ENCODE measurements around the gene SPG11. TPM values are rescaled to one million over a fixed set of nuclear protein-coding genes. Genes with fewer than 3 reads are reported as not detected.
"Not testable (repeated sequence)": the region's sequence is repeated elsewhere in the genome, so short reads cannot be mapped to it uniquely, and the experiment has no call there.

Gene SPG11
- total and polyA plus RNA-seq, 2 experiments from 2014 or later: 23.3 to 42.2 TPM

DNA sequence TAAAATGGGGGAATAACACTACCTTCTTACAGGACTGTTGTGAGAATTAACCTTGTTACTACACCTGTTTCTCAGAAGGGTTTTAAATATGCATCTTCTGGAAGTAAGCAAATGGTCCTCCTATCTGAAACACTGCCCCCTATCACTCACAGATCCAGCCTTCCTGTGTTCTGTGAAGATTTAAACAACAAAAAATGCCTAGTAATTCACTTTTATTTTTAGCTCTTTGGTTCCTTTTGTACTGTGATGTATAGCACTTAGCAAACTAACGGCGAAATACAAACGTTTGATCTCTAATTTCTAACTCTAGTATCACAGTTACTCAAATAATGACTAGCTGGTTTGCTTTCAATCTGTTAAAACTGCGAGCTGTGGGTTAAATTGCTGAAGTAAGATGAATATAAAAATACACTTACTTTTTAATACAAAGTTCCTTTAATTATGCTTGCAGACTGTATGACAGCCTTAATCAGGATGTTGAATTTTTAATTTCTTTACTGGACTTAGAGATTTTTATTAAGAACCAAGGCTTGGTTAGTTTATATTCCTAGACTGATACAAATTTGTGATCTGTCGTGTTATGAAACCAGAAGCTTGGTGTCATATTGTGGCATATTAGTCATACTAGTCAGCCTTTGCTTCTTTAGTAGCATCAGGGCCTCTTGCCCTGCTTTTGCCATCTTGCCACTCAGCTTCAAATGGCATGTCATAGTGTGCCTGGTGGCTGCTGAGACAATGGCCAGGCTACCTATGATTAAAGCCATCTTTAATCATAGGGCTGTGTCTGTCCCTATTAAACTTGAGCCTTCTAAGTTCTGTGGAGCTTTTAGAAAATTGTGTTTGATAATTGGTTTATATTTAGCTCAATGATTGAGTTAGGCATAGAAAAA, 117.3 kb downstream of the SPG11 start:
- Histone ChIP-seq H3K4me3 (no peak overlapping the region), H4K20me1 (replicated peaks; ENCODE audit: insufficient read depth) (peaks cover 17% of the 10 kb centered on the region), H3K4me2 (no peak overlapping the region), H3K9me2 (ENCODE audit: insufficient read depth) (no peaks in the 10 kb centered on the region), H3K27ac (ENCODE audit: low read depth) (no peak overlapping the region), H3K27me3 (ENCODE audit: insufficient read depth) (no peaks in the 10 kb centered on the region), H3K36me3 (ENCODE audit: insufficient read depth) (peaks cover 2% of the 10 kb centered on the region; the same call in 1 of the 2 replicates), H3F3A (replicated peaks; ENCODE audit: low read depth) (no peaks in the 10 kb centered on the region), H3K4me1 (ENCODE audit: insufficient read depth) (no peaks in the 10 kb centered on the region), H3K79me2 (replicated peaks; ENCODE audit: insufficient read depth) (peaks cover 99% of the 10 kb centered on the region), H2AFZ (no peak overlapping the region)
- TF ChIP-seq, protein P1, sequence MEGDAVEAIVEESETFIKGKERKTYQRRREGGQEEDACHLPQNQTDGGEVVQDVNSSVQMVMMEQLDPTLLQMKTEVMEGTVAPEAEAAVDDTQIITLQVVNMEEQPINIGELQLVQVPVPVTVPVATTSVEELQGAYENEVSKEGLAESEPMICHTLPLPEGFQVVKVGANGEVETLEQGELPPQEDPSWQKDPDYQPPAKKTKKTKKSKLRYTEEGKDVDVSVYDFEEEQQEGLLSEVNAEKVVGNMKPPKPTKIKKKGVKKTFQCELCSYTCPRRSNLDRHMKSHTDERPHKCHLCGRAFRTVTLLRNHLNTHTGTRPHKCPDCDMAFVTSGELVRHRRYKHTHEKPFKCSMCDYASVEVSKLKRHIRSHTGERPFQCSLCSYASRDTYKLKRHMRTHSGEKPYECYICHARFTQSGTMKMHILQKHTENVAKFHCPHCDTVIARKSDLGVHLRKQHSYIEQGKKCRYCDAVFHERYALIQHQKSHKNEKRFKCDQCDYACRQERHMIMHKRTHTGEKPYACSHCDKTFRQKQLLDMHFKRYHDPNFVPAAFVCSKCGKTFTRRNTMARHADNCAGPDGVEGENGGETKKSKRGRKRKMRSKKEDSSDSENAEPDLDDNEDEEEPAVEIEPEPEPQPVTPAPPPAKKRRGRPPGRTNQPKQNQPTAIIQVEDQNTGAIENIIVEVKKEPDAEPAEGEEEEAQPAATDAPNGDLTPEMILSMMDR (conservative IDR thresholded peaks at IDR 0.05; ENCODE audit: low read depth in 2 of 2): peak; percentile 55 to 65
- no peak for TF ChIP-seq NANOG (IDR thresholded peaks at IDR 0.05; ENCODE audit: borderline replicate concordance)
- TF ChIP-seq, protein P2, sequence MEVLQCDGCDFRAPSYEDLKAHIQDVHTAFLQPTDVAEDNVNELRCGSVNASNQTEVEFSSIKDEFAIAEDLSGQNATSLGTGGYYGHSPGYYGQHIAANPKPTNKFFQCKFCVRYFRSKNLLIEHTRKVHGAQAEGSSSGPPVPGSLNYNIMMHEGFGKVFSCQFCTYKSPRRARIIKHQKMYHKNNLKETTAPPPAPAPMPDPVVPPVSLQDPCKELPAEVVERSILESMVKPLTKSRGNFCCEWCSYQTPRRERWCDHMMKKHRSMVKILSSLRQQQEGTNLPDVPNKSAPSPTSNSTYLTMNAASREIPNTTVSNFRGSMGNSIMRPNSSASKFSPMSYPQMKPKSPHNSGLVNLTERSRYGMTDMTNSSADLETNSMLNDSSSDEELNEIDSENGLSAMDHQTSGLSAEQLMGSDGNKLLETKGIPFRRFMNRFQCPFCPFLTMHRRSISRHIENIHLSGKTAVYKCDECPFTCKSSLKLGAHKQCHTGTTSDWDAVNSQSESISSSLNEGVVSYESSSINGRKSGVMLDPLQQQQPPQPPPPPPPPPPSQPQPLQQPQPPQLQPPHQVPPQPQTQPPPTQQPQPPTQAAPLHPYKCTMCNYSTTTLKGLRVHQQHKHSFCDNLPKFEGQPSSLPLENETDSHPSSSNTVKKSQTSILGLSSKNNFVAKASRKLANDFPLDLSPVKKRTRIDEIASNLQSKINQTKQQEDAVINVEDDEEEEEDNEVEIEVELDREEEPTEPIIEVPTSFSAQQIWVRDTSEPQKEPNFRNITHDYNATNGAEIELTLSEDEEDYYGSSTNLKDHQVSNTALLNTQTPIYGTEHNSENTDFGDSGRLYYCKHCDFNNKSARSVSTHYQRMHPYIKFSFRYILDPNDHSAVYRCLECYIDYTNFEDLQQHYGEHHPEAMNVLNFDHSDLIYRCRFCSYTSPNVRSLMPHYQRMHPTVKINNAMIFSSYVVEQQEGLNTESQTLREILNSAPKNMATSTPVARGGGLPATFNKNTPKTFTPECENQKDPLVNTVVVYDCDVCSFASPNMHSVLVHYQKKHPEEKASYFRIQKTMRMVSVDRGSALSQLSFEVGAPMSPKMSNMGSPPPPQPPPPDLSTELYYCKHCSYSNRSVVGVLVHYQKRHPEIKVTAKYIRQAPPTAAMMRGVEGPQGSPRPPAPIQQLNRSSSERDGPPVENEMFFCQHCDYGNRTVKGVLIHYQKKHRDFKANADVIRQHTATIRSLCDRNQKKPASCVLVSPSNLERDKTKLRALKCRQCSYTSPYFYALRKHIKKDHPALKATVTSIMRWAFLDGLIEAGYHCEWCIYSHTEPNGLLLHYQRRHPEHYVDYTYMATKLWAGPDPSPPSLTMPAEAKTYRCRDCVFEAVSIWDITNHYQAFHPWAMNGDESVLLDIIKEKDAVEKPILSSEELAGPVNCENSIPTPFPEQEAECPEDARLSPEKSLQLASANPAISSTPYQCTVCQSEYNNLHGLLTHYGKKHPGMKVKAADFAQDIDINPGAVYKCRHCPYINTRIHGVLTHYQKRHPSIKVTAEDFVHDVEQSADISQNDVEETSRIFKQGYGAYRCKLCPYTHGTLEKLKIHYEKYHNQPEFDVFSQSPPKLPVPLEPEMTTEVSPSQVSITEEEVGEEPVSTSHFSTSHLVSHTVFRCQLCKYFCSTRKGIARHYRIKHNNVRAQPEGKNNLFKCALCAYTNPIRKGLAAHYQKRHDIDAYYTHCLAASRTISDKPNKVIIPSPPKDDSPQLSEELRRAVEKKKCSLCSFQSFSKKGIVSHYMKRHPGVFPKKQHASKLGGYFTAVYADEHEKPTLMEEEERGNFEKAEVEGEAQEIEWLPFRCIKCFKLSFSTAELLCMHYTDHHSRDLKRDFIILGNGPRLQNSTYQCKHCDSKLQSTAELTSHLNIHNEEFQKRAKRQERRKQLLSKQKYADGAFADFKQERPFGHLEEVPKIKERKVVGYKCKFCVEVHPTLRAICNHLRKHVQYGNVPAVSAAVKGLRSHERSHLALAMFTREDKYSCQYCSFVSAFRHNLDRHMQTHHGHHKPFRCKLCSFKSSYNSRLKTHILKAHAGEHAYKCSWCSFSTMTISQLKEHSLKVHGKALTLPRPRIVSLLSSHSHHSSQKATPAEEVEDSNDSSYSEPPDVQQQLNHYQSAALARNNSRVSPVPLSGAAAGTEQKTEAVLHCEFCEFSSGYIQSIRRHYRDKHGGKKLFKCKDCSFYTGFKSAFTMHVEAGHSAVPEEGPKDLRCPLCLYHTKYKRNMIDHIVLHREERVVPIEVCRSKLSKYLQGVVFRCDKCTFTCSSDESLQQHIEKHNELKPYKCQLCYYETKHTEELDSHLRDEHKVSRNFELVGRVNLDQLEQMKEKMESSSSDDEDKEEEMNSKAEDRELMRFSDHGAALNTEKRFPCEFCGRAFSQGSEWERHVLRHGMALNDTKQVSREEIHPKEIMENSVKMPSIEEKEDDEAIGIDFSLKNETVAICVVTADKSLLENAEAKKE (CRISPR knock-in tag; IDR thresholded peaks at IDR 0.05): no peak
- no peak overlapping the region for H3K4me3 Mint-ChIP-seq
- H3K27me3 Mint-ChIP-seq (ENCODE audit: insufficient read depth, low read depth, poor library complexity): peaks cover 5% of the 10 kb centered on the region
- H3K27ac Mint-ChIP-seq: no peak overlapping the region
- peak; percentile 62; the same call in 2 of the 3 replicates for ATAC-seq
- peaks cover 4% of the 10 kb centered on the region; the same call in 2 of the 3 replicates for H3K4me1 Mint-ChIP-seq
- peak; percentile 52 for DNase-seq (ENCODE audit: low spot score)
- peaks cover 44% of the 10 kb centered on the region for H3K36me3 Mint-ChIP-seq (ENCODE audit: low read depth)
- H3K9me3 Mint-ChIP-seq: no peaks in the 10 kb centered on the region

DNA sequence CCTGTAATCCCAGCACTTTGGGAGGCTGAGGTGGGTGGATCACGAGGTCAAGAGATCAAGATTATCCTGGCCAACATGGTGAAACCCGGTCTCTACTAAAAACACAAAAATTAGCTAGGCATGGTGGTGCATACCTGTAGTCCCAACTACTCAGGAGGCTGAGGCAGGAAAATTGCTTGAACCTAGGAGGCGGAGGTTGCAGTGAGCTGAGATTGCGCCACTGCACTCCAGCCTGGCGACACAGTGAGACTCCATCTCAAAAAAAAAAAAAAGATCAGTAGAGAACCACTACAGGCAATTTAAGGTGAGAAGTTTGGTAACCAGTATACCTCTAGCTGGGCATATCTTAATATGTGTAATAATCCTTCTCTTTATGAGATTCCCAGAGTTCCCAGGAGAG, 118.7 kb downstream of the SPG11 start:
- not testable (repeated sequence) for H3K27ac Mint-ChIP-seq; H3K4me1 ChIP-seq (ENCODE audit: insufficient read depth); H3K27me3 ChIP-seq (ENCODE audit: insufficient read depth); H3K4me2 ChIP-seq; H3K27ac ChIP-seq (ENCODE audit: low read depth); H3K9me3 Mint-ChIP-seq; DNase-seq (ENCODE audit: low spot score); H3K9me2 ChIP-seq (ENCODE audit: insufficient read depth); H3F3A ChIP-seq (replicated peaks; ENCODE audit: low read depth); H3K27me3 Mint-ChIP-seq (ENCODE audit: insufficient read depth, low read depth, poor library complexity); H3K36me3 ChIP-seq (ENCODE audit: insufficient read depth); H3K4me3 ChIP-seq; ATAC-seq; H2AFZ ChIP-seq; H3K4me3 Mint-ChIP-seq; H3K4me1 Mint-ChIP-seq
- Histone ChIP-seq H4K20me1 (replicated peaks; ENCODE audit: insufficient read depth) (peaks cover 19% of the 10 kb centered on the region), H3K79me2 (replicated peaks; ENCODE audit: insufficient read depth) (peaks cover 96% of the 10 kb centered on the region)
- H3K36me3 Mint-ChIP-seq (ENCODE audit: low read depth): peaks cover 48% of the 10 kb centered on the region

All from GM23338 (cell line).